GM19328 (cell line): ENCODE measurements around the gene SEPTIN12.
"Not testable (repeated sequence)": the region's sequence is repeated elsewhere in the genome, so short reads cannot be mapped to it uniquely, and the experiment has no call there.

Source experiments
- ATAC-seq: cut with Tn5 transposase; IDR thresholded peaks from one replicate; pipeline ENCODE4 v1.9.1; 2021; ENCODE audit warnings: mild to moderate bottlenecking, moderate library complexity; ENCODE audit not compliant: unreplicated experiment

The SEPTIN12 gene

DNA sequence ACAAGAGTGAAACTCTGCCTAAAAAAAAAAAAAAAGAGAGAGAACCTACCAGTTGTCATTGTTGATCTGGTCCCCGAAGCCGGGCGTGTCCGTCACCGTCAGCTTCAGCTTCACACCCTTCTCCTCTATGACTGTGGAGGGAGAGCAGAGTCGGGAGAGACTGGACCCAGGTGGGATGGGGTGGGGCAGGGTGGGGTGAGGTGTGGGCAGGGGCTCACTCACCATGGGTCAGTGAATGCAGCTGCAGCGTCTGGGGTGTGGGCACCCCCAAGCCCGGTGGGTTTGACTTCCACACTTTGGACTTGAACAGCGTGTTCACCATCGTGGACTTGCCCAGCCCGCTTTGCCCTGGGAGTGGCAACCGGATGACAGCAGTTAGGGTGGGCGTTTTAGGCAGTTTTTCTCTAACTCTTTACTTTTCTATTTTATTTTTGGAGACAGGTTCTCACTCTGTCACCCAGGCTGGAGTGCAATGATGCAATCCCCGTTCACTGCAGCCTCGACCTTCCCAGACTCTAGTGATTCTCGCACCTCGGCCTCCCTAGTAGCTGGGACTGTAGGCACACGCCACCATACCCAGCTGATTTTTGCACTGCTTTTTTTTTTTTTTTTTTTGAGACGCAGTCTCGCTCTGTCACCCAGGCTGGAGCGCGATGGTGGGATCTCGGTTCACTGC is 2.2 kb downstream of the SEPTIN12 start:
- no peak for ATAC-seq

DNA sequence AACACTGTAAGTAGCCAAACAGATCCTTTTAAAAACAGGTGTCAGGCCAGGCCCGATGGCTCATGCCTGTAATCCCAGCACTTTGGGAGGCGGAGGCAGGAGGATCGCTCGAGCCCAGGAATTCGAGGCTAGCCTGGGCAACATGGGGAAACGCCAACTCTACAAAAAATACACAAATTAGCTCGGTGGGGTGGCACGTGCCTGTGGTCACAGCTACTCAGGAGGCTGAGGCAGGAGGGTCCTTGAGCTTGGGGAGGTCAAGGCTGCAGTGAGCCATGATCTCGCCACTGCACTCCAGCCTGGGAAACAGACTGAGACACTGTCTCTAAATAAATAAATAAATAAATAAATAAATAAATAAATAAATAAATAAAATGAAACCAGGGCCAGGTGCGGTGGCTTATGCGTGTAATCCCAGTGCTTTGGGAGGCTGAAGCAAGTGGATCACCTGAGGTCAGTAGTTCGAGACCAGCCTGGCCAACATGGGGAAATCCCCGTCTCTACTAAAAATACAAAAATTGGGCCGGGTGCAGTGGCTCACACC is 3.6 kb downstream of the SEPTIN12 start:
- not testable (repeated sequence) for ATAC-seq

DNA sequence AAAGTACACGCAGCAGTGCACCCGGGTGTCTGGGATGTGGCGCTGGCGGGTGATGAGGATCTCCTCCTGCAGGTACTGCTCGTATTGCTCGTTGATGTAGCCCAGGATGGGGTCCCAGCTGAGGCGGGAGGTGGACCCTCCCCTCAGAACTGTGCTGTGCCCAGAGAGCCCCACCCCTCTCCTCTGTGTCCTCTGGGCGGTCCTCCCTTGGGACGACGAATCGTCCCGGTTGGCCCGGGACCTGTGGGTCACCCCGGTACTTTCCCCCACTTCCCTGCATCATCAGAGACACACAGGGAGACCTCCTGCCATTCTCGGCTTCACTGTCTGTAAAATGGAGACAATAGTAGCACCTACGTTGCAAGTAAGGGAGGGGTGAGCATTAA is 4.2 kb downstream of the SEPTIN12 start:
- no peak for ATAC-seq

- ATAC-seq, result no peak
These were observed 4.7 kb downstream of the SEPTIN12 start for GRCh38 chr16:4783251-4783950.

GRCh38 chr16:4780235-4780634 is 7.9 kb downstream of the SEPTIN12 start:
- no peak for ATAC-seq

GRCh38 chr16:4778050-4778392 is 10.1 kb downstream of the SEPTIN12 start:
- ATAC-seq, result no peak

GRCh38 chr16:4777339-4778049 is 10.7 kb downstream of the SEPTIN12 start:
- ATAC-seq, result no peak

GRCh38 chr16:4776141-4776705 is 11.9 kb downstream of the SEPTIN12 start:
- no peak for ATAC-seq

GRCh38 chr16:4775005-4775404 is 13.1 kb downstream of the SEPTIN12 start:
- no peak for ATAC-seq

DNA sequence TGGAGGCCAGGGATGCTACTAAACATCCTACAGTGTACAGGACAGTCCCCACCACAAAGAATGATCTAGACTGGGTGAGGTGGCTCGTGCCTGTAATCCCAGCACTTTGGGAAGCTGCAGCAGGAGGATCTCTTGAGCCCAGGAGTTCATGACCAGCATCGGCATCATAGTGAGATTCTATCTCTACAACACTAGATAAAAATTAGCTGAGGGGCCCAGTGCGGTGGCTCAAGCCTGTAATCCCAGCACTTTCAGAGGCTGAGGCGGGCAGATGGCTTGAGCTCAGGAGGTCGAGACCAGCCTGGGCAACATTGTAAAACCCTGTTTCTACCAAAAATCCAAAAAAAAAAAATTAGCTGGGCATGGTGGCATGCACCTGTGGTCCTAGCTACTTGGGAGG is 15.8 kb downstream of the SEPTIN12 start:
- ATAC-seq, result no peak

DNA sequence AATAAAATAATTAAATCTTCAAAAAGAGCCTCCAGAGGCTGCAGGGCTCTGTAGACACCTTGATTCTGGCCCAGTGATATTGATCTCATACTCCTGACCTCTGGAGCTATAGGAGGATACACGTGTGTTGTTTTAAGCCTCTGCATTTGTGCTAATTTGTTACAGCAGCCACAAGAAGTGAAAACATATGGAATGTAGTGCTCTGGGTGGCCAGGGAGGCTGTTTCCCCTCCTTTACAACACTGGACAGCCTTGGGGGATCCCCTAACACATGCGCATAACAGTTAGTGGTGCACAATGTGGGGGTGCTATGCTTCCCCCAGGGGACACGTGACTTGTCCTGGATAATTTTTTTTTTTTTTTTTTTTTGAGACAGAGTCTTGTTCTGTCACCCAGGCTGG is 16.5 kb downstream of the SEPTIN12 start:
- ATAC-seq, result no peak

- no peak for ATAC-seq
These were observed 18.9 kb downstream of the SEPTIN12 start for GRCh38 chr16:4769306-4769638.

GRCh38 chr16:4768549-4769305 is 19.4 kb downstream of the SEPTIN12 start:
- ATAC-seq, result peak; percentile 55

GRCh38 chr16:4767872-4768548 is 20.1 kb downstream of the SEPTIN12 start:
- ATAC-seq, result no peak

DNA sequence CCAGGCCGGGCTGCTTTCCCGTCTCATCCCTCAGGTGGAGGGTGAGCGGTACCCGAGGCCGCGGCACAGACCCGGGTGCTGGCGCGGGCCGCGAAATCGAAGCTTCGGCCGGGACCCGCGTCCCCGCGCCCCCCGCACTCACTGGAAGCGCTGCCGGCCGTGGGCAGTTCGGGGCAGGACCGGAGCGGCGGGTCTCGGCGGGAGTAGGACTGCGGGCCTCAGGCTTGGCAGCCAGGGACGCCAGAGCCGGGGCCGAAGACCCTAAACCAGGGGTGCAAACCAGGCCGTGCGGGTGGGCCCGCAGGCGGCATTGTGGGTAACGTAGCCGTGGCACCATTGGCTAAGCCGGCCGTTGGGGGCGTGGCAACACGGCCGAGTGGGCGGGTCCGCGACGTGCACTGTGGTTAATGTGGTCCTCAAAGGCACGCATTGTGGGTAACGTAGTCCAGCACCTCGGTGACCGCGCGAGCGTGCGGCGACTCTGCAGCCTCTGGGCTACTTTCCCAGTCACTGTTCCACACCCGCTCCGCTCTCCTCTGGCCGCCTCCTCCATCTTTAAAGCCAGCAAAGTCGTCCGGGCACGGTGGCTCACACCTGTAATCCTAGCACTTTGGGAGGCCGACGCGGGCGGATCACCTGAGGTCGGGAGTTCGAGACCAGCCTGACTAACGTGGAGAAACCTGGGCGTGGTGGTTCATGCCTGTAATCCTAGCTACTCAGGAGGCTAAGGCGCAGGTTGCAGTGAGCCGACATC is 21.1 kb downstream of the SEPTIN12 start, which contains the start of gene ZNF500:
Gene ZNF500 (minus strand): TSS at position 288 of the 754 bp plus-strand sequence. CDS start 1,184 bp downstream, outside the sequence.
- peak; percentile 85 for ATAC-seq

- ATAC-seq, result no peak
These were observed 22.4 kb downstream of the SEPTIN12 start for GRCh38 chr16:4765511-4766474.

- ATAC-seq, result no peak
These were observed 24.4 kb downstream of the SEPTIN12 start for GRCh38 chr16:4763791-4764190.

DNA sequence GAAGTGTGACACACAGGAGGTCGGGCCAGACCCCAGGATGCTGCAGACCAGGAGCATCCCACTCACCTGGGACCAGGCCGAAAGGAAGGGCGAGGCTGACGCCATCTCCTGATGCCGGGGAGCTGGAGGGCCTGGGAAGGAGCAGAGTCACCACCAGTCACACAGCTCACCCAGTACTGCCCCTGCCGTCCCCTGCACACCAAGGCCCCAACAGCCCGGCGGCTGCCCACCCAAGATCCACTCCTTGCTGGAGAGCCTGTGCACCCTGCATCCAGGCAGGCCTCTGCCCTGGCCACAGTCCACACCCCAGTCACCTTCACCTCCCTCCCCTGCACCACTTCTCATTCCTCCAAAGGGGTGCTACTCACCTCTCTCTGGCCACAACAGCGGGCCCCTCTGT is 25.9 kb downstream of the SEPTIN12 start:
- ATAC-seq, result no peak
